ENCODE results near the gene ALDH3A1.
"Not testable (repeated sequence)": the region's sequence is repeated elsewhere in the genome, so short reads cannot be mapped to it uniquely, and the experiment has no call there.

The ALDH3A1 gene

DNA sequence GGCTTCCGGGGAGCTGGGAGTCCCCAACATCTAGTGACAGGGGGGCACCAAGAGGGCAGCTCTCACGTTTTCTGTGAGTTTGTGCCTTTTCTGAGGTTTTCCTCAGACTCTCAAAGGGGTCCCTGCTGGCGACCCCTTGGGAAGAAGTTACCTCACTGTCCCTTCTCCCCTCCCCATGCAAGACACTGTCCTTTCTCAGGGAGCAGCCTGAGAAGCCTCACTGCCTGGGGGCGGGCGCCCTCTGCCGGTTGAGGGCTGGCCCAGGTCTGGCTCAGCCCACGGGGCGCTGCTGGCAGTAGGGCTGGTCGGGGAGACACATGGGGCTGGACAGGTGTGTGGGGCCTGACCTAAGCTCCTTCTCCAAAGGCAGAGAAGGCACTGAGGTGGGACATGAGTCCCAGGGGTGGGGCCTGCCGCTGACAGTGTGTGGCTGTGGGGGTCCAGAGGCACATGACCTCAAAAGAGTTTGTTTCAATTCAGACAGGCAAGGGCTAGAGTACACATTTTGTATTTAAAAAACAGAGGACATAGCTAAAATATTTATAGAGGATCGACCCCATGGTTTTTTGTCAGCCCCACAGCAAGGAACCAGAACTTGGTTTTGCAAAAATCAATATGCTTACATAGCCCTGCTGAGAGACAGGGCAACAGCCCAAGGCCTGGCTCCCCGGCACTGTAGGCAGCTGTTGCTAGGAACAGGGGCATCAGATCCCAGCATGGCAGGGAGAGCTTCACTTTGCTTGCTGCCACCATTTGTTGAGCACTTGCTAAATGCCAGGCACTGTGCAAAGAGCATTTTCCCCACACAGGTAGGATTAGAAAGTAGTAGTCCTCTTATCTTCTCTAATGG, 18.5 kb upstream of the ALDH3A1 start:
- H3K4me3 ChIP-seq (ENCODE audit: low read length): no peak overlapping the region
- TF ChIP-seq, protein P1, sequence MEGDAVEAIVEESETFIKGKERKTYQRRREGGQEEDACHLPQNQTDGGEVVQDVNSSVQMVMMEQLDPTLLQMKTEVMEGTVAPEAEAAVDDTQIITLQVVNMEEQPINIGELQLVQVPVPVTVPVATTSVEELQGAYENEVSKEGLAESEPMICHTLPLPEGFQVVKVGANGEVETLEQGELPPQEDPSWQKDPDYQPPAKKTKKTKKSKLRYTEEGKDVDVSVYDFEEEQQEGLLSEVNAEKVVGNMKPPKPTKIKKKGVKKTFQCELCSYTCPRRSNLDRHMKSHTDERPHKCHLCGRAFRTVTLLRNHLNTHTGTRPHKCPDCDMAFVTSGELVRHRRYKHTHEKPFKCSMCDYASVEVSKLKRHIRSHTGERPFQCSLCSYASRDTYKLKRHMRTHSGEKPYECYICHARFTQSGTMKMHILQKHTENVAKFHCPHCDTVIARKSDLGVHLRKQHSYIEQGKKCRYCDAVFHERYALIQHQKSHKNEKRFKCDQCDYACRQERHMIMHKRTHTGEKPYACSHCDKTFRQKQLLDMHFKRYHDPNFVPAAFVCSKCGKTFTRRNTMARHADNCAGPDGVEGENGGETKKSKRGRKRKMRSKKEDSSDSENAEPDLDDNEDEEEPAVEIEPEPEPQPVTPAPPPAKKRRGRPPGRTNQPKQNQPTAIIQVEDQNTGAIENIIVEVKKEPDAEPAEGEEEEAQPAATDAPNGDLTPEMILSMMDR (conservative IDR thresholded peaks at IDR 0.05; ENCODE audit: low read length): peak; percentile 94
- DNase-seq (ENCODE audit: low read depth): peak; percentile 49

- TF ChIP-seq, protein P1 (conservative IDR thresholded peaks at IDR 0.05; ENCODE audit: low read length): no peak
- no peak overlapping the region for H3K4me3 ChIP-seq (ENCODE audit: low read length)
- DNase-seq (ENCODE audit: low read depth): no peak
These were observed 17.9 kb upstream of the ALDH3A1 start for GRCh38 chr17:19766016-19766415.

DNA sequence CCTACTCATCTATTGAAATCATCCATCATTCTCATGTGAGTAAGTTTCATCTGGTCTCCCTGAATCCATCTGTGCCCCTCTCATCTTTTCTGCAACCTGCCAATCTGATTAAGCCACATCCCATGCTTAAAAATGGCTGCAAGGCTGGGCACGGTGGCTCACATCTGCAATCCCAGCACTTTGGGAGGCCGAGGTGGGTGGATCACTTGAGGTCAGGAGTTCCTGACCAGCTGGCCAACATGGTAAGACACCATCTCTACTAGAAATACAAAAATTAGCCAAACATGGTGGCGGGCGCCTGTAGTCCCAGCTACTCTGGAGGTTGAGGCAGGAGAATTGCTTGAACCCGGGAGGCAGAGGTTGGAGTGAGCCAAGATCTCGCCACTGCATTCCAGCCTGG, 15.9 kb upstream of the ALDH3A1 start:
- not testable (repeated sequence) for DNase-seq (ENCODE audit: low read depth); H3K4me3 ChIP-seq (ENCODE audit: low read length)

GRCh38 chr17:19763416-19763815, 15.3 kb upstream of the ALDH3A1 start:
- TF ChIP-seq, protein P1 (conservative IDR thresholded peaks at IDR 0.05; ENCODE audit: low read length): no peak
- no peak for DNase-seq (ENCODE audit: low read depth)
- no peak overlapping the region for H3K4me3 ChIP-seq (ENCODE audit: low read length)

DNA sequence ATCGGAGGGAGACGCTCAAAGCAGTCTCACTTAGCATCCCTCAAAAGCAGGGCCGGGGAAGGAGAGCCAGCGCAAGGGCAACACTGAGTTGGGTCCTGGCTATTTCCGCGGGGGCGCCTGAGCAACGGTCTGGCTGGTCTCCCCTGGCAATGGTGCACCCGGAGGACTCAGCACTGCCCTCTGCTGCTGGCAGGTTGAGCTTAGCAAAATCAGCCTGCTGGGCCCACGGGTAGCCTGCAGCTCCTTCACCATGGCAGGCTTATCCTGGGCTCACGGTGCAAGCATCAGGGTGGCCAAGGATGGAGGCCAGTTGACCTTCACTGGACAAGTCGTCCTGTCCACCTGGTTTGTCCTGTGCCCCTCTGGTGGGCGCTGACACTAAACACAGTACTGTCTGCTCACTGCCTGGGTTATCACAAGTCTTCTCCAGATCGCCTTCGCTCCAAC, 14.4 kb upstream of the ALDH3A1 start:
- DNase-seq (ENCODE audit: low read depth): peak; percentile 56
- no peak overlapping the region for H3K4me3 ChIP-seq (ENCODE audit: low read length)

GRCh38 chr17:19760746-19761145, 12.6 kb upstream of the ALDH3A1 start:
- TF ChIP-seq, protein P1 (conservative IDR thresholded peaks at IDR 0.05; ENCODE audit: low read length): no peak
- H3K4me3 ChIP-seq (ENCODE audit: low read length): no peak overlapping the region
- DNase-seq (ENCODE audit: low read depth): no peak

More for the DNA sequence above, 14.4 kb upstream of the ALDH3A1 start:
- TF ChIP-seq, protein P1 (conservative IDR thresholded peaks at IDR 0.05; ENCODE audit: low read length): peak; percentile 83

DNA sequence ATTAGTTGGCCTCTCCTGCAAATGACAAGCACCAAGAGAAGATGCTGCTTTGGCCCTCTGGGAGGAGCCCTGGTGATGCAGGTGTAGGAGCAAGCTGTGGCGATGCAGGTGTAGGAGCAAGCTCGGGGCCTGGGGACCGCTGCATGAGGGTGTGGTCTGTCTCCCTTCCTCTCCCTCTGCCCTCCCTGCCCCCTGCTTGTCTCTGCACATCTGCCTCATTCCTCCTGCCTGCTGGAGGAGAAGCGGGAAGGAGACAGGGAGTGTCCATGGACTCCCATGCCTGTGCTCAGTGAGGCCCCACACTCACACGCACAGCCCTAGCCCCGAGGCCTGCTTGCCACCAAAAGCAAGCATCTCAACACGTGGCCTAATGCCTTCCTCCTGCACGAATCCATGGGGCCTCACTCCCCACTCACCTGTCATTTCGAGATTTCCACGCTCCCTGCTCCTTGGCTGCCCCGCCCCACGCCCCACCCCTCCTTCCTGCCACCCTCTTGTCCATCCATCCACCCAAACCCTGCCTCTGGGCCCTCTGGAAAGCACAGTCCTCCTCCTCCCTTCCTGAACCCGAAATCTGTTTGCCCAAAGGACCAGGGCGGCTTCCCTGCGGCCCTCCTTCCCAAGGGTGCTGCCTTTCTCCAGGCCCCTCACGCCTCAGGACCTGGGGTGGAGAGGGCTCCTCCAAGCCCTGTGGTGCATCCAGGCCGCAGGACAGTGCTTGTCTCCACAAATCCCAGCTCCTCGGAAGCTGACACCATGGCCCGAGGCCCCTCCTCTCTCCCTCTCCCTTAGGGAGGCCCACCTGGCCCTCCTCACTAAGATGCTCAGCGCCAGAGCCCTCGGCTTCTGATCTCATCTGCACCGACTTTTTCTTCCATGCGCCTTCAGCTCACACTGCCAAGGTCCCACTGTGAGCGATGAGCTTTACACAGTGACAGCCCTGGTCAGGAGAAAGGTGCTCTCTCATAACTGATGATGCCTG, 11.8 kb upstream of the ALDH3A1 start:
- DNase-seq (ENCODE audit: low read depth): no peak
- TF ChIP-seq, protein P1 (conservative IDR thresholded peaks at IDR 0.05; ENCODE audit: low read length): no peak

More for the DNA sequence above, 11.8 kb upstream of the ALDH3A1 start:
- H3K4me3 ChIP-seq (ENCODE audit: low read length): no peak overlapping the region

Data from AG10803 (cell line).